SU-DHL-6 (cell line): ENCODE results near the gene ITGAE.

Source experiments
- H2AFZ ChIP-seq: fragments of 200-600 bp; sonication (generic); 2 replicates; pipeline ENCODE4 v1.6.1; 2014; ENCODE audit warnings: low read depth, mild to moderate bottlenecking, moderate library complexity, mixed read lengths, antibody characterized with exemption, low read length; ENCODE audit not compliant: severe bottlenecking
- H3F3A ChIP-seq: fragments of 200-600 bp; shearing (Covaris generic); 2 replicates; pipeline ENCODE4 v1.6.0; 2016; ENCODE audit warnings: antibody characterized with exemption, mild to moderate bottlenecking; ENCODE audit not compliant: insufficient read depth
- H3K27ac ChIP-seq: fragments of 200-600 bp; sonication (generic); 2 replicates; pipeline ENCODE4 v1.5.1; 2016; ENCODE audit warnings: low read depth, mild to moderate bottlenecking, low read length, moderate library complexity, mixed read lengths
- H3K27me3 ChIP-seq: fragments of 200-600 bp; sonication (generic), shearing (Covaris generic); 2 replicates; pipeline ENCODE4 v1.6.0; 2014; ENCODE audit warnings: mild to moderate bottlenecking, low read length
- H3K36me3 ChIP-seq: fragments of 200-600 bp; sonication (generic); 2 replicates; pipeline ENCODE4 v1.6.1; 2014; ENCODE audit warnings: mild to moderate bottlenecking, low read length, mixed read lengths
- H3K4me2 ChIP-seq: fragments of 300-600, 200-600 bp; shearing (Covaris generic), sonication (generic); 2 replicates; pipeline ENCODE4 v1.6.0; 2014; ENCODE audit warnings: low read length, low read depth, mild to moderate bottlenecking; ENCODE audit not compliant: poor library complexity, severe bottlenecking
- H3K4me3 ChIP-seq: fragments of 200-600 bp; sonication (generic); 2 replicates; pipeline ENCODE4 v1.5.1; 2014; ENCODE audit warnings: antibody characterized with exemption, low read length, mild to moderate bottlenecking, mixed read lengths; ENCODE audit not compliant: insufficient read depth, poor library complexity, severe bottlenecking
- H3K79me2 ChIP-seq: fragments of 200-600 bp; sonication (generic); 2 replicates; pipeline ENCODE4 v1.6.1; 2014; ENCODE audit warnings: mild to moderate bottlenecking, low read length, moderate library complexity; ENCODE audit not compliant: insufficient read depth
- H3K9ac ChIP-seq: fragments of 200-600 bp; sonication (generic); 2 replicates; pipeline ENCODE4 v1.7.0; 2014; ENCODE audit warnings: mild to moderate bottlenecking, low read length
- H3K9me2 ChIP-seq: fragments of 200-600 bp; sonication (generic); replicated peaks from 2 replicates; pipeline ENCODE4 v1.6.1; 2014; ENCODE audit warnings: low read length; ENCODE audit not compliant: insufficient read depth
- H3K9me3 ChIP-seq: fragments of 200-600 bp; sonication (generic); 2 replicates; pipeline ENCODE4 v1.6.1; 2014; ENCODE audit warnings: low read length, mixed read lengths; ENCODE audit not compliant: insufficient read depth
- H4K20me1 ChIP-seq: fragments of 200-600 bp; sonication (generic); 2 replicates; pipeline ENCODE4 v1.6.1; 2014; ENCODE audit warnings: low read depth, mild to moderate bottlenecking, antibody characterized with exemption, low read length, moderate library complexity, mixed read lengths
- EZH2phosphoT487 ChIP-seq: fragments of 200-600 bp; sonication (generic), shearing (Covaris generic); conservative IDR thresholded peaks from 2 replicates; pipeline ENCODE4 v1.6.1; 2018; ENCODE audit warnings: mild to moderate bottlenecking, antibody characterized with exemption, low read length, moderate library complexity, mixed read lengths
- TF ChIP-seq, protein P1 (sequence below): fragments of 200-600 bp; sonication (generic); IDR thresholded peaks from one replicate; pipeline ENCODE4 v1.5.1; 2017; ENCODE audit warnings: antibody characterized with exemption, mild to moderate bottlenecking, low read length, moderate library complexity; ENCODE audit not compliant: insufficient read depth, poor library complexity, severe bottlenecking

ITGAE gene

DNA sequence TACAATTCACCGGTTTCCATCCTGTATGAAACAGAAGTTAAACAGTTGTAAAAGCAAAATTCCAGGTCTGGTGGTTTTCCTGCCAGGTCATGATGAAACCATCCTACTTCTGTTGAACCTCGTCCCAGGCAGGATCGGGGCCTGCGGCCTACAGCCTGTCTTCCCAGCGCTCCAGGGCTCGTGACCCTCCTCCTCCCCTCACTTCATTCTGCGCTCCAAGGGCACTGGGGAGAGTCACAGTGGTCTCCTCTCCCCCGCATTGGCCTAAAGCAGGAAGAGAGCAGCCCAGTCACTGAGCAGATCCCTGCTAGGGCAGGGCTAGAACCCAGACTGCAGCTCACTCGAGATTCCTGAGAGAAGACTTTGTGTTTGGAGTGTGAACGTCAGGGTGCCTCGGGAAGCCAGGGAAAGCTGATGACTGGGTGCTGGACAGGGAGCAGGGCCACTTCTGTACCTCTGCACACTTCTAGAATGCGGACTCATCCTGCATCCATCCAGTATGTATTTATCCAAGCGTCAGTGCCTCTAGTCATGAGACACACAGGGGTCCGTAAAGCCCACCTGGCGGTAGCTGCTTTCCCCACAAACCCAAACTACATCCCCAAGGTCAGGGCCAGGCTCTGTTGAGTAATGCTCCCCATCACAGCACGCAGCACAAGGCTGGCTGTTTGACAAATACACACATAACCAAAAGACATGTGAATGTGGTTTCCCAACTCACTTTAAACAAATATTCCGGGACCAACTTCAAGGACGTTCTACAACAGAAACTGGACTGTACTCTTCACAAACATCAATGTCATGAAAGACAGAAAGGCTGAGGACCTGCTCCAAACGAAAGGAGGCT lies 1.7 kb upstream of the ITGAE start:
- Histone ChIP-seq H2AFZ (no peak overlapping the region), H3K4me3 (no peak overlapping the region), H3K36me3 (no peaks in the 10 kb centered on the region), H3K27me3 (no peaks in the 10 kb centered on the region), H3K4me2 (no peak overlapping the region), H4K20me1 (no peaks in the 10 kb centered on the region), H3F3A (no peaks in the 10 kb centered on the region), H3K9ac (no peak overlapping the region), H3K79me2 (no peaks in the 10 kb centered on the region), H3K27ac (no peak overlapping the region), H3K9me2 (no peaks in the 10 kb centered on the region), H3K9me3 (no peaks in the 10 kb centered on the region)
- TF ChIP-seq, protein P1, sequence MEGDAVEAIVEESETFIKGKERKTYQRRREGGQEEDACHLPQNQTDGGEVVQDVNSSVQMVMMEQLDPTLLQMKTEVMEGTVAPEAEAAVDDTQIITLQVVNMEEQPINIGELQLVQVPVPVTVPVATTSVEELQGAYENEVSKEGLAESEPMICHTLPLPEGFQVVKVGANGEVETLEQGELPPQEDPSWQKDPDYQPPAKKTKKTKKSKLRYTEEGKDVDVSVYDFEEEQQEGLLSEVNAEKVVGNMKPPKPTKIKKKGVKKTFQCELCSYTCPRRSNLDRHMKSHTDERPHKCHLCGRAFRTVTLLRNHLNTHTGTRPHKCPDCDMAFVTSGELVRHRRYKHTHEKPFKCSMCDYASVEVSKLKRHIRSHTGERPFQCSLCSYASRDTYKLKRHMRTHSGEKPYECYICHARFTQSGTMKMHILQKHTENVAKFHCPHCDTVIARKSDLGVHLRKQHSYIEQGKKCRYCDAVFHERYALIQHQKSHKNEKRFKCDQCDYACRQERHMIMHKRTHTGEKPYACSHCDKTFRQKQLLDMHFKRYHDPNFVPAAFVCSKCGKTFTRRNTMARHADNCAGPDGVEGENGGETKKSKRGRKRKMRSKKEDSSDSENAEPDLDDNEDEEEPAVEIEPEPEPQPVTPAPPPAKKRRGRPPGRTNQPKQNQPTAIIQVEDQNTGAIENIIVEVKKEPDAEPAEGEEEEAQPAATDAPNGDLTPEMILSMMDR = no peak
- no peak for TF ChIP-seq EZH2phosphoT487

DNA sequence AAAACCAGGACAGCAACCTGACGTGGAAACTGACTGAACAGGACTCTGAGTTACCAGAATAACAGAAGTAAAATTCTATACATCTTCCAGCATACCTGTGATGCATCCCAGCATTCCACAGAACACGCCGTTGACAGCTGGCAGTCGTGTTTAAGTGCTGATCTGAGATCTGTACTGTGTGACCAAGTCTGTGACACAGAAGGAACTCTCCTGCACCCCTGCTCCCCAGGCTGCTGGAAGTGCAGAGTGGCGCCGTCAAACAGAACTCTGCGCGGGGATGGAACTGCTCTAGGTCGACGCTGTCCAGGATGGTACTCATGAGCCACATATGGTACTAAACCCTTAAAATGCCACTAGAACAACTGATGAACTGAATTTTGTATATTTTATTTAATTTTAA lies 804 bp upstream of the ITGAE start:
- Histone ChIP-seq H3K27ac (no peak overlapping the region), H3K9me2 (no peaks in the 10 kb centered on the region), H3K27me3 (no peaks in the 10 kb centered on the region), H3K4me2 (no peak overlapping the region), H3K9ac (no peak overlapping the region), H3K9me3 (no peaks in the 10 kb centered on the region), H3K36me3 (no peaks in the 10 kb centered on the region), H3K4me3 (no peak overlapping the region), H3F3A (no peaks in the 10 kb centered on the region), H2AFZ (no peak overlapping the region), H3K79me2 (no peaks in the 10 kb centered on the region), H4K20me1 (no peaks in the 10 kb centered on the region)
- TF ChIP-seq, protein P1 = no peak
- TF ChIP-seq EZH2phosphoT487 = no peak

DNA sequence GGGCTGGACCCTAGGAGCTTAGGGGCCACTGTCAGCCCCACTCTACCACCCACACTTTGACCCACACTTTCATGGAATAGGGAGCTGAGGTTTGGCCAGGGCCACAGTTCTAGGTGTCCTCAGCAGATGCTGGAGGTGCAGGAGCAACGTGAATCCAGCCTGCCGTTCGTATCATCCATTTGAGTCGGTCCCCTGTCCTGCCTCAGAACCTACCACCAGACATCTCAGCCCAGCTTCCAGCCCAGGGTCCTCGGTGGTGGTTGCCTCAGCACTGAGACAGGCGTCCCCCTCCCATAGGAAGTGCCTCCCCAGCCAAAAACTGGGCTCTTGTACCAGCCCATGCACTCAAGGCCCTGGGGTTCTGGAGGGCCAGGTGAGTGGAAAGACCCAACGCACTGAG lies 359 bp upstream of the ITGAE start:
- H3K9me2 ChIP-seq = no peaks in the 10 kb centered on the region
- H3F3A ChIP-seq = no peaks in the 10 kb centered on the region
- no peaks in the 10 kb centered on the region for H3K79me2 ChIP-seq
- H3K9me3 ChIP-seq = no peaks in the 10 kb centered on the region
- no peak overlapping the region for H3K4me2 ChIP-seq
- H3K27me3 ChIP-seq = no peaks in the 10 kb centered on the region
- H2AFZ ChIP-seq = no peak overlapping the region
- H3K9ac ChIP-seq = no peak overlapping the region
- no peak overlapping the region for H3K4me3 ChIP-seq
- H3K36me3 ChIP-seq = no peaks in the 10 kb centered on the region
- H3K27ac ChIP-seq = no peak overlapping the region
- H4K20me1 ChIP-seq = no peaks in the 10 kb centered on the region
- TF ChIP-seq EZH2phosphoT487 = no peak
- TF ChIP-seq, protein P1 = no peak
